HepG2 (cell line): ENCODE results near the gene ADAMTS17. TPM values are rescaled to one million over a fixed set of nuclear protein-coding genes. Genes with fewer than 3 reads are reported as not detected.

ENCODE experiments used
- ATAC-seq: fragments of 200-7000 bp; cut with Tn5 transposase; 3 replicates; pipeline ENCODE4 v1.9.1; 2020; ENCODE audit warnings: mild to moderate bottlenecking, moderate library complexity
- BruUV-seq: library from RNA; stranded (reverse); fragments of 400-500 nt; replicated peaks from 2 replicates; lab custom pipeline; 2021; lab: Mats Ljungman, UMichigan
- CTCF ChIA-PET: fragments of 300-600 bp; formaldehyde crosslinking; extraction: SDS; loops from one replicate; lab custom pipeline; 2021; ENCODE audit warnings: low total read pairs, inconsistent platforms, low intra/inter-chr PET ratio; lab: Yijun Ruan, JAX
- POLR2A ChIA-PET: fragments of 350-600 bp; sonication (Branson Sonifier 250); formaldehyde crosslinking; loops from one replicate; lab custom pipeline; 2020; ENCODE audit warnings: antibody characterized with exemption, inconsistent platforms; lab: Yijun Ruan, JAX
- DNase-seq: peaks from one replicate; pipeline ENCODE4 v3.0.0-alpha.2; 2015; ENCODE audit warnings: low spot score
- FAIRE-seq: peaks from 3 replicates; lab custom pipeline; 2011; peaks lifted over from hg19 to GRCh38; lab: Jason Lieb, UNC
- H2AFZ ChIP-seq: one replicate; pipeline ENCODE4 v1.6.1; 2011; ENCODE audit warnings: low read length, inconsistent platforms
- H3K27ac ChIP-seq: fragments of 300-600 bp; 3 replicates; pipeline ENCODE4 v1.8.0; 2011; ENCODE audit warnings: mixed run types, mild to moderate bottlenecking, mixed read lengths, low read length, inconsistent platforms; ENCODE audit not compliant: insufficient read depth; ENCODE audit errors: extremely low read length
- H3K27me3 ChIP-seq, 2 experiments: fragments of 200-600 bp in 1 of 2; 2 replicates in 1 of 2; 3 replicates in 1 of 2; pipeline versions ENCODE4 v1.6.0 to v1.8.0; 2011; ENCODE audit warnings: low read length in 2 of 2, mild to moderate bottlenecking in 2 of 2, moderate library complexity in 2 of 2, inconsistent platforms in 1 of 2; ENCODE audit not compliant: insufficient read depth in 2 of 2, control insufficient read depth in 1 of 2
- H3K36me3 ChIP-seq, 2 experiments: fragments of 200-600 bp in 1 of 2; replicated peaks in 1 of 2; 2 replicates in 1 of 2; 3 replicates in 1 of 2; pipeline versions ENCODE4 v1.5.1 to v1.8.0; 2011; ENCODE audit warnings: low read length in 2 of 2, inconsistent platforms in 1 of 2; ENCODE audit not compliant: insufficient read depth in 2 of 2, control insufficient read depth in 1 of 2
- H3K4me1 ChIP-seq: 2 replicates; pipeline ENCODE4 v1.5.1; 2012; ENCODE audit warnings: low read length, inconsistent platforms; ENCODE audit not compliant: insufficient read depth
- H3K4me2 ChIP-seq: 2 replicates; pipeline ENCODE4 v1.6.0; 2011; ENCODE audit warnings: low read depth, low read length, inconsistent platforms
- H3K4me3 ChIP-seq, 3 experiments: fragments of 200-600 bp in 1 of 3; sonication (generic), shearing (Covaris generic) in 1 of 3; replicated peaks in 1 of 3; 2 replicates each; pipeline ENCODE4 v1.5.1; 2011 to 2016; ENCODE audit warnings: low read length in 3 of 3, inconsistent platforms in 2 of 3, low read depth in 2 of 3, mild to moderate bottlenecking in 2 of 3, control low read depth in 1 of 3, mixed read lengths in 1 of 3; ENCODE audit not compliant: insufficient read depth in 1 of 3
- H3K79me2 ChIP-seq: one replicate; pipeline ENCODE4 v1.6.1; 2011; ENCODE audit warnings: low read length, inconsistent platforms; ENCODE audit not compliant: insufficient read depth
- H3K9ac ChIP-seq: 2 replicates; pipeline ENCODE4 v1.6.0; 2011; ENCODE audit warnings: mild to moderate bottlenecking, low read depth, low read length, inconsistent platforms; ENCODE audit not compliant: insufficient read depth
- H3K9me3 ChIP-seq: 2 replicates; pipeline ENCODE4 v1.5.1; 2012; ENCODE audit warnings: mild to moderate bottlenecking, low read length
- H4K20me1 ChIP-seq: 2 replicates; pipeline ENCODE4 v1.6.0; 2011; ENCODE audit warnings: inconsistent platforms, mild to moderate bottlenecking, low read length, moderate library complexity; ENCODE audit not compliant: insufficient read depth
- MEIS1 ChIP-seq: sonication (generic); formaldehyde crosslinking; IDR thresholded peaks from 2 replicates; pipeline ENCODE4 v1.9.0; 2021; ENCODE audit warnings: mild to moderate bottlenecking, missing genetic modification reagents, moderate library complexity, borderline replicate concordance
- MTERF4 ChIP-seq: sonication (generic); formaldehyde crosslinking; IDR thresholded peaks from 2 replicates; pipeline ENCODE4 v1.8.0; 2023; ENCODE audit warnings: mild to moderate bottlenecking, missing genetic modification reagents
- NFIB ChIP-seq: sonication (generic); formaldehyde crosslinking; IDR thresholded peaks from 2 replicates; pipeline ENCODE4 v1.9.0; 2021; ENCODE audit warnings: missing genetic modification reagents, mild to moderate bottlenecking, borderline replicate concordance
- SMARCE1 ChIP-seq: fragments of 450-650 bp; IDR thresholded peaks from 2 replicates; pipeline ENCODE4 v1.6.1; 2017; ENCODE audit warnings: borderline replicate concordance
- ZBTB40 ChIP-seq, 2 experiments: fragments of 450-650 bp in 1 of 2; sonication (generic) in 1 of 2; formaldehyde crosslinking in 1 of 2; IDR thresholded peaks; 2 replicates each; pipeline versions ENCODE4 v1.6.1 to v1.8.0; 2016 to 2022; ENCODE audit warnings: antibody characterized with exemption in 1 of 2, mild to moderate bottlenecking in 1 of 2, missing genetic modification reagents in 1 of 2
- ZNF276 ChIP-seq: sonication (generic); formaldehyde crosslinking; IDR thresholded peaks from 2 replicates; pipeline ENCODE4 v1.4.0; 2020; ENCODE audit warnings: mild to moderate bottlenecking, low read depth, missing genetic modification reagents
- ZNF382 ChIP-seq: sonication (generic); formaldehyde crosslinking; IDR thresholded peaks from 2 replicates; pipeline ENCODE4 v1.5.0; 2020; ENCODE audit warnings: missing genetic modification reagents, mild to moderate bottlenecking, borderline replicate concordance
- WGBS: methylation state at CpG from one replicate; pipeline ENCODE4 v1.1.6; 2017; ENCODE audit warnings: low lambda C conversion rate; 5-methylcytosine and 5-hydroxymethylcytosine counted together
- in situ Hi-C: cut with HindIII; loops from 2 replicates; pipeline ENCODE4 v1.10.0; 2017; ENCODE audit warnings: low pct_unique_long_range_greater_than_20kb; ENCODE audit not compliant: extremely low pct_ligation_motif_present
- intact Hi-C: fragments of 100-400 bp; cut with micrococcal nuclease; formaldehyde crosslinking; loops from one replicate; pipeline ENCODE4 v1.10.0; 2022; ENCODE audit not compliant: unreplicated experiment
- polyA plus RNA-seq, 8 experiments: library from polyadenylated mRNA; depleted of rRNA in 3 of 8; stranded (reverse) in 7 of 8; unstranded in 1 of 8; fragments of >200 nt; fragmentation: Illumina TruSeq in 4 of 8; extraction: Trizol in 4 of 8; gene quantifications; 2 replicates each; pipeline versions ENCODE4 v1.2.1 to v1.2.3, GENCODE V29; 2011 to 2016; ENCODE audit warnings: low read depth in 4 of 8, missing spikeins in 1 of 8, mixed read lengths in 1 of 8; ENCODE audit not compliant: insufficient read depth in 1 of 8
- total RNA-seq, 5 experiments: library from RNA; depleted of rRNA; stranded (reverse); fragments of >200 nt; fragmentation: Illumina TruSeq; extraction: Trizol; gene quantifications; 2 replicates each; pipeline ENCODE4 v1.2.3, GENCODE V29; 2016; ENCODE audit warnings: low read depth in 1 of 5

The ADAMTS17 gene
- total and polyA plus RNA-seq, 2 of the 13 experiments (the other 11 are each of a cell fraction or from before 2014, with no cell fraction given) = 0.02 to 0.04 TPM

GRCh38 chr15:100220058-100220768, 121.6 kb downstream of the ADAMTS17 start (continued):
- TF ChIP-seq ZBTB40 (IDR thresholded peaks at IDR 0.05) (no peak), ZBTB40 (CRISPR knock-in tag; IDR thresholded peaks at IDR 0.05) (no peak)

DNA sequence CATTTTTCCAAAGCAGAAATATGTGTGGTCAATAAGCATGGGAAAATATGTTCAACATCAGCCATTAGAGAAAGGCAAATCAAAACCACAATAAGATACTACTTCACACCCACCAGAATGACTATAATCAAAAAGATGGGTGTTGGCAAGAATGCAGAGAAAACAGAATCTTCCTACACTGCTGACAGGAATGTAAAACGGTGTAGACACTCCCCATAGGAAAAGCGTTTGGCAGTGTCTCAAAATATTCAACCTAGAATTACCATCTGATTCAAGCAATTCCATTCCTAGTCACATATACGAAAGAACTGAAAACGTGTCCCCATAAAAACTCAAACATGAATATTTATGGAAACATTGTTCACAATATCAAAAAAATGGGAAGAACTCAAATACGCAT, 123.3 kb downstream of the ADAMTS17 start:
- Histone ChIP-seq H3K9ac (no peak overlapping the region), H3K4me3 (no peak overlapping the region), H3K36me3 (no peaks in the 10 kb centered on the region), H3K9me3 (no peaks in the 10 kb centered on the region), H4K20me1 (no peaks in the 10 kb centered on the region), H3K27ac (no peak overlapping the region), H3K79me2 (no peaks in the 10 kb centered on the region), H3K27me3 (peaks cover 0 to 3% of the 10 kb centered on the region in 2 experiments; a peak in 1 of 5 replicates), H3K4me2 (no peak overlapping the region), H3K4me1 (peaks cover 21% of the 10 kb centered on the region), H2AFZ (no peak overlapping the region)
- WGBS = 71% methylated on average over 5 of the region's 5 CpGs
- FAIRE-seq = no peak
- no TSS peak for BruUV-seq
- ChIA-PET CTCF (no interaction called here), POLR2A (no interaction called here)
- DNase-seq = no peak
- ATAC-seq = no peak
- intact Hi-C loops = no loop called here
- in situ Hi-C loops = no loop called here
- no peak for TF ChIP-seq ZNF382 (CRISPR knock-in tag)
- no peak for TF ChIP-seq ZNF276 (CRISPR knock-in tag)
- no peak for TF ChIP-seq SMARCE1
- no peak for TF ChIP-seq MEIS1 (CRISPR knock-in tag)
- no peak for TF ChIP-seq NFIB (CRISPR knock-in tag)
- TF ChIP-seq MTERF4 (CRISPR knock-in tag) = no peak
